ENCODE data around the gene SLC28A3.

DNA sequence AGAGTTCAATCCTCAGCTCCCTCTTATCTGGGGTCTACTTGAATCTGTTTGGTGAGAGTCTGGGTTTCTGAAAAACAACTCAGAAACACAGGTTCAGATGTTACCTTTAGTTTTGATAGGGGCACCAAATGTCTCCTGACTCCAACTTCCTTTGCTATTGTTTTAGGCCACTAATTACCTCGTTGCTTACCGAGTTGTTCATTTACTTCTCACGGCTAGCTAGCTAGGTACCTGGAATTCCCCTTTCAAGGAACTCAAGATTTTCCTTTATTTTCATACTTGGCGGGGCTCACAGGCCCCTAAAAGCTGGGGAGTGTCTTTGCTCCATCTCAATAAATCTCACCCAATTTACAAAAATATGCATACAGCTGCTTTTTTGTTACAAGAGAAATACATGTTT is 111.4 kb downstream of the SLC28A3 start:
- TF ChIP-seq, protein P1, sequence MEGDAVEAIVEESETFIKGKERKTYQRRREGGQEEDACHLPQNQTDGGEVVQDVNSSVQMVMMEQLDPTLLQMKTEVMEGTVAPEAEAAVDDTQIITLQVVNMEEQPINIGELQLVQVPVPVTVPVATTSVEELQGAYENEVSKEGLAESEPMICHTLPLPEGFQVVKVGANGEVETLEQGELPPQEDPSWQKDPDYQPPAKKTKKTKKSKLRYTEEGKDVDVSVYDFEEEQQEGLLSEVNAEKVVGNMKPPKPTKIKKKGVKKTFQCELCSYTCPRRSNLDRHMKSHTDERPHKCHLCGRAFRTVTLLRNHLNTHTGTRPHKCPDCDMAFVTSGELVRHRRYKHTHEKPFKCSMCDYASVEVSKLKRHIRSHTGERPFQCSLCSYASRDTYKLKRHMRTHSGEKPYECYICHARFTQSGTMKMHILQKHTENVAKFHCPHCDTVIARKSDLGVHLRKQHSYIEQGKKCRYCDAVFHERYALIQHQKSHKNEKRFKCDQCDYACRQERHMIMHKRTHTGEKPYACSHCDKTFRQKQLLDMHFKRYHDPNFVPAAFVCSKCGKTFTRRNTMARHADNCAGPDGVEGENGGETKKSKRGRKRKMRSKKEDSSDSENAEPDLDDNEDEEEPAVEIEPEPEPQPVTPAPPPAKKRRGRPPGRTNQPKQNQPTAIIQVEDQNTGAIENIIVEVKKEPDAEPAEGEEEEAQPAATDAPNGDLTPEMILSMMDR (IDR thresholded peaks at IDR 0.05; ENCODE audit: insufficient read depth, low read length) = no peak
- TF ChIP-seq, protein P2, sequence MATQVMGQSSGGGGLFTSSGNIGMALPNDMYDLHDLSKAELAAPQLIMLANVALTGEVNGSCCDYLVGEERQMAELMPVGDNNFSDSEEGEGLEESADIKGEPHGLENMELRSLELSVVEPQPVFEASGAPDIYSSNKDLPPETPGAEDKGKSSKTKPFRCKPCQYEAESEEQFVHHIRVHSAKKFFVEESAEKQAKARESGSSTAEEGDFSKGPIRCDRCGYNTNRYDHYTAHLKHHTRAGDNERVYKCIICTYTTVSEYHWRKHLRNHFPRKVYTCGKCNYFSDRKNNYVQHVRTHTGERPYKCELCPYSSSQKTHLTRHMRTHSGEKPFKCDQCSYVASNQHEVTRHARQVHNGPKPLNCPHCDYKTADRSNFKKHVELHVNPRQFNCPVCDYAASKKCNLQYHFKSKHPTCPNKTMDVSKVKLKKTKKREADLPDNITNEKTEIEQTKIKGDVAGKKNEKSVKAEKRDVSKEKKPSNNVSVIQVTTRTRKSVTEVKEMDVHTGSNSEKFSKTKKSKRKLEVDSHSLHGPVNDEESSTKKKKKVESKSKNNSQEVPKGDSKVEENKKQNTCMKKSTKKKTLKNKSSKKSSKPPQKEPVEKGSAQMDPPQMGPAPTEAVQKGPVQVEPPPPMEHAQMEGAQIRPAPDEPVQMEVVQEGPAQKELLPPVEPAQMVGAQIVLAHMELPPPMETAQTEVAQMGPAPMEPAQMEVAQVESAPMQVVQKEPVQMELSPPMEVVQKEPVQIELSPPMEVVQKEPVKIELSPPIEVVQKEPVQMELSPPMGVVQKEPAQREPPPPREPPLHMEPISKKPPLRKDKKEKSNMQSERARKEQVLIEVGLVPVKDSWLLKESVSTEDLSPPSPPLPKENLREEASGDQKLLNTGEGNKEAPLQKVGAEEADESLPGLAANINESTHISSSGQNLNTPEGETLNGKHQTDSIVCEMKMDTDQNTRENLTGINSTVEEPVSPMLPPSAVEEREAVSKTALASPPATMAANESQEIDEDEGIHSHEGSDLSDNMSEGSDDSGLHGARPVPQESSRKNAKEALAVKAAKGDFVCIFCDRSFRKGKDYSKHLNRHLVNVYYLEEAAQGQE (IDR thresholded peaks at IDR 0.05; ENCODE audit: insufficient replicate concordance, low read depth) = no peak
- no peak for TF ChIP-seq POLR2AphosphoS5 (IDR thresholded peaks at IDR 0.05; ENCODE audit: low read depth)
- TF ChIP-seq GABPA (IDR thresholded peaks at IDR 0.05; ENCODE audit: low read depth) = no peak

Data from HL-60 (cell line).